Tibial nerve (tissue), 4 donors: Measurements from ENCODE around the gene STIM1. TPM values are rescaled to one million over a fixed set of nuclear protein-coding genes. Genes with fewer than 3 reads are reported as not detected.

Experiments used
- DNase-seq, 2 donors: peaks; one replicate each; pipeline ENCODE4 v3.0.0-alpha.2; 2019; ENCODE audit warnings: low spot score in 2 of 2
- H3K27ac ChIP-seq, 4 donors: fragments of 200-600 bp; sonication (generic) in 3 of 4; one replicate each; pipeline ENCODE4 v1.5.1; 2017 to 2019; ENCODE audit warnings: mild to moderate bottlenecking in 1 of 4
- H3K27me3 ChIP-seq, 2 donors: fragments of 200-600 bp; sonication (generic) in 1 of 2; one replicate each; pipeline versions ENCODE4 v1.5.1 to v1.6.0; 2017 to 2019
- H3K36me3 ChIP-seq, 3 donors: fragments of 200-600 bp; sonication (generic); one replicate each; pipeline ENCODE4 v1.5.1; 2018 to 2019
- H3K4me1 ChIP-seq, 4 donors: fragments of 200-600 bp; sonication (generic) in 3 of 4; one replicate each; pipeline ENCODE4 v1.5.1; 2017 to 2019
- H3K4me3 ChIP-seq, 4 donors: fragments of 200-600 bp; sonication (generic) in 3 of 4; one replicate each; pipeline ENCODE4 v1.5.1; 2017 to 2019; ENCODE audit warnings: mild to moderate bottlenecking in 1 of 4, moderate library complexity in 1 of 4
- H3K9me3 ChIP-seq, 4 donors: fragments of 200-600 bp; sonication (generic) in 3 of 4; one replicate each; pipeline ENCODE4 v1.5.1; 2017 to 2019
- CTCF ChIP-seq, 5 experiments: fragments of 200-600 bp in 3 of 5; fragments of 450-650 bp in 2 of 5; sonication (generic) in 3 of 5; IDR thresholded peaks; one replicate each; pipeline ENCODE4 v1.5.1; 2016 to 2019; ENCODE audit warnings: antibody characterized with exemption in 5 of 5, mild to moderate bottlenecking in 3 of 5, moderate library complexity in 2 of 5
- EP300 ChIP-seq, 2 donors: sonication (generic); formaldehyde crosslinking; IDR thresholded peaks; one replicate each; pipeline ENCODE4 v1.6.1; 2017; ENCODE audit warnings: antibody characterized with exemption in 2 of 2, mild to moderate bottlenecking in 1 of 2
- POLR2A ChIP-seq, 2 donors: fragments of 450-650 bp; IDR thresholded peaks; one replicate each; pipeline ENCODE4 v1.6.1; 2017; ENCODE audit warnings: antibody characterized with exemption in 2 of 2, mild to moderate bottlenecking in 2 of 2, moderate library complexity in 2 of 2
- WGBS, 2 donors: methylation state at CpG; one replicate each; pipeline ENCODE4 v1.1.5; 2018; 5-methylcytosine and 5-hydroxymethylcytosine counted together
- total RNA-seq, 4 donors: library from RNA; depleted of rRNA; stranded (reverse); fragments of >200 nt; gene quantifications; one replicate each; pipeline ENCODE4 v1.1.0, GENCODE V29; 2016

The STIM1 gene
- total RNA-seq, 4 donors from 2014 or later, result 51.3 to 70.1 (median 59.8) TPM

- Histone ChIP-seq H3K36me3 (no peaks in the 10 kb centered on the region), H3K27ac (peak overlapping the region in 1 of 4 donors; percentile 84), H3K4me1 (peaks cover 0 to 30% (median 15%) of the 10 kb centered on the region in 4 donors), H3K4me3 (no peak overlapping the region), H3K27me3 (no peaks in the 10 kb centered on the region), H3K9me3 (no peaks in the 10 kb centered on the region)
- WGBS, 2 donors, result 18 to 34% methylated on average over 1 of the region's 1 CpG
- TF ChIP-seq CTCF (IDR thresholded peaks at IDR 0.05) (no peak), EP300 (IDR thresholded peaks at IDR 0.05) (no peak), POLR2A (IDR thresholded peaks at IDR 0.05) (no peak)
- DNase-seq, result no peak
Measured at GRCh38 chr11:4027746-4028145, 172.3 kb downstream of the STIM1 start.

GRCh38 chr11:4030197-4030596 lies 174.7 kb downstream of the STIM1 start:
- H3K4me3 ChIP-seq, result no peak overlapping the region
- H3K4me1 ChIP-seq, result peaks cover 0 to 24% (median 11%) of the 10 kb centered on the region in 4 donors
- 86 to 87% methylated on average over 3 of the region's 3 CpGs for WGBS, 2 donors
- H3K27me3 ChIP-seq, result no peaks in the 10 kb centered on the region
- H3K9me3 ChIP-seq, result peaks cover 0 to 9% (median 2%) of the 10 kb centered on the region in 4 donors
- no peak overlapping the region for H3K27ac ChIP-seq
- no peaks in the 10 kb centered on the region for H3K36me3 ChIP-seq
- no peak for DNase-seq
- no peak for TF ChIP-seq CTCF (IDR thresholded peaks at IDR 0.05)
- TF ChIP-seq EP300 (IDR thresholded peaks at IDR 0.05), result no peak
- no peak for TF ChIP-seq POLR2A (IDR thresholded peaks at IDR 0.05)

- TF ChIP-seq POLR2A (IDR thresholded peaks at IDR 0.05), result no peak
- TF ChIP-seq EP300 (IDR thresholded peaks at IDR 0.05), result no peak
- no peak overlapping the region for H3K27ac ChIP-seq
- H3K27me3 ChIP-seq, result no peaks in the 10 kb centered on the region
- no peak overlapping the region for H3K4me3 ChIP-seq
- no peaks in the 10 kb centered on the region for H3K36me3 ChIP-seq
- WGBS, 2 donors, result 71 to 90% methylated on average over 2 of the region's 2 CpGs
- DNase-seq, result no peak
- H3K9me3 ChIP-seq, result peaks cover 0 to 14% (median 2%) of the 10 kb centered on the region in 4 donors
- H3K4me1 ChIP-seq, result peaks cover 0 to 8% (median 2%) of the 10 kb centered on the region in 4 donors
Measured at GRCh38 chr11:4032097-4032496, 176.6 kb downstream of the STIM1 start.

DNA sequence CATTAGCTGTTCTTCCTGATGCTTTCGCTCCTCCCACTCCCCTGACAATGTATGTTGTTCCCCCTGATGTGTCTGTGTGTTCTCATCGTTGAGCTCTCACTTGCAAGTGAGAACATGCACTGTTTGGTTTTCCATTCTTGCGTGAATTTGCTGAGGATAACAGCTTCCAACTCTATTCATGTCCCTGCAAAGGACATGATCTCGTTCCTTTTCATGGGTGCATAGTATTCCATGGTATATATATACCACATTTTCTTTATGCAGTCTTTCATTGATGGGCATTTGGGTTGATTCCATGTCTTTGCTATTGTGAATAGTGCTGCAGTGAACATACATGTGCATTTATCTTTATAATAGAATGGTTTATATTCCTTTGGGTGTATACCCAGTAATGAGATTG lies 180.5 kb downstream of the STIM1 start:
- Histone ChIP-seq H3K27ac (no peak overlapping the region), H3K27me3 (no peaks in the 10 kb centered on the region), H3K9me3 (peaks cover 0 to 14% (median 2%) of the 10 kb centered on the region in 4 donors), H3K36me3 (no peaks in the 10 kb centered on the region), H3K4me3 (no peak overlapping the region), H3K4me1 (no peaks in the 10 kb centered on the region)
- TF ChIP-seq CTCF (IDR thresholded peaks at IDR 0.05), result no peak
- TF ChIP-seq POLR2A (IDR thresholded peaks at IDR 0.05), result no peak
- no peak for TF ChIP-seq EP300 (IDR thresholded peaks at IDR 0.05)
- 94 to 96% methylated on average over 4 of the region's 4 CpGs for WGBS, 2 donors
- DNase-seq, result no peak

DNA sequence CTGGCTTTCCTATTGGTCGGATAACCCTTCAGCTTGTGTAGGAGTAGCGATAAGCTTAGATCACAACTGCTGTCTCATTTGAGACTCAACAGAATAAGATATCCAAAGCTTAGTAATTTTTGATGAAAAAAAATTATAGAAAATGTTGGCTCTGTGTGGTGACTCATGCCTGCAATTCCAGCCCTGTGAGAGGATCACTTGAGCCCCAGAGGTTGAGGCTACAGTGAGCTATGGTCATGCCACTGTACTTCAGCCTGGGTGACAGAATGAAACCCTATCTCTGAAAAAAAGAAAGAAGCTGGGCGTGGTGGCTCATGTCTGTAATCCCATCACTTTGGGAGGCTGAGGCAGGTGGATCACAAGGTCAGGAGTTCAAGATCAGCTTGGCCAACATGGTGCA lies 183.5 kb downstream of the STIM1 start:
- peak overlapping the region in 1 of 4 donors; percentile 22 for H3K27ac ChIP-seq
- no peaks in the 10 kb centered on the region for H3K36me3 ChIP-seq
- WGBS, 2 donors, result 77 to 87% methylated on average over 3 of the region's 3 CpGs
- peaks cover 0 to 5% (median 0%) of the 10 kb centered on the region in 4 donors for H3K9me3 ChIP-seq
- H3K4me1 ChIP-seq, result peaks cover 0 to 11% (median 3%) of the 10 kb centered on the region in 4 donors
- DNase-seq, result no peak
- no peak overlapping the region for H3K4me3 ChIP-seq
- H3K27me3 ChIP-seq, result no peaks in the 10 kb centered on the region
- TF ChIP-seq POLR2A (IDR thresholded peaks at IDR 0.05) (no peak), EP300 (IDR thresholded peaks at IDR 0.05) (no peak)

DNA sequence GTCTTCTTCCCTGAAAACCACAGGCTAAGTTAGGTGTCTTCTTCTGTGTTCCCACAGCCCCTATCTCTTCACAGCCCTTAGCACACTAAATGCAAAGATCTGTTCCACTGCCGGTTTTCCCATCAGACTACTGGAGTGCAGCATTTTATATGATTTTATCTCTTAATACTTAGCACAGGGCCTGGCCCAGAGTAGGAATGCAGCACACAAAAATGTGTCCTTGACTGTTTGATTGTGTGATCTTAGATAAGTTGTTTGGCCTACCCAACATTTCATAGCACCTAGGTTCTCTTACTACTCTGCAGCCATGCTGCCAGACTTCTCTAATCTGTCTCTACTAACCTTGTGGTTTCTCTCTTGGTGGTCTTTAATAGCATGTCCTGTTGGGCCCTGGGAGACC lies 185.0 kb downstream of the STIM1 start:
- TF ChIP-seq POLR2A (IDR thresholded peaks at IDR 0.05) (no peak), EP300 (IDR thresholded peaks at IDR 0.05) (no peak), CTCF (IDR thresholded peaks at IDR 0.05) (no peak)
- H3K27me3 ChIP-seq, result no peaks in the 10 kb centered on the region
- WGBS, 2 donors, result 91 to 92% methylated on average over 1 of the region's 1 CpG
- peaks cover 0 to 25% (median 11%) of the 10 kb centered on the region in 4 donors for H3K4me1 ChIP-seq
- H3K4me3 ChIP-seq, result no peak overlapping the region
- peaks cover 0 to 5% (median 0%) of the 10 kb centered on the region in 4 donors for H3K9me3 ChIP-seq
- no peak for DNase-seq
- no peaks in the 10 kb centered on the region for H3K36me3 ChIP-seq
- no peak overlapping the region for H3K27ac ChIP-seq
